Measurements from ENCODE around the gene C1orf141.

Gene C1orf141

GRCh38 chr1:67114162-67114561 is 20.6 kb downstream of the C1orf141 start:
- Histone ChIP-seq H3K9ac (ENCODE audit: low read length) (no peak overlapping the region), H3K36me3 (ENCODE audit: control insufficient read depth in 1 of 2, insufficient read depth in 2 of 2, low read length in 2 of 2) (no peaks in the 10 kb centered on the region), H3K9me3 (ENCODE audit: insufficient read depth, low read depth, low read length) (no peaks in the 10 kb centered on the region), H3K79me1 (ENCODE audit: low read length) (no peaks in the 10 kb centered on the region), H3K79me2 (ENCODE audit: control insufficient read depth, insufficient read depth, low read length, poor library complexity) (no peaks in the 10 kb centered on the region), H2BK5ac (ENCODE audit: low read depth, low read length, poor library complexity) (no peak overlapping the region), H2BK120ac (ENCODE audit: insufficient read depth, low read length, poor library complexity) (no peak overlapping the region), H2AK5ac (ENCODE audit: low read length) (no peak overlapping the region), H2BK12ac (ENCODE audit: low read length) (no peak overlapping the region), H3K4me2 (ENCODE audit: low read length) (no peak overlapping the region), H3K4me3 (ENCODE audit: low read depth, low read length) (no peak overlapping the region), H4K12ac (ENCODE audit: low read depth, low read length) (no peak overlapping the region), H3K23ac (ENCODE audit: low read length) (no peak overlapping the region), H2AFZ (ENCODE audit: insufficient read depth, low read length, poor library complexity) (no peak overlapping the region), H3K4ac (ENCODE audit: low read depth, low read length) (no peak overlapping the region), H3K27me3 (ENCODE audit: insufficient read depth, low read length) (no peaks in the 10 kb centered on the region), H4K8ac (ENCODE audit: low read depth, low read length) (no peak overlapping the region), H3K27ac (ENCODE audit: low read depth, low read length) (no peak overlapping the region), H3K18ac (ENCODE audit: low read length) (no peak overlapping the region), H4K91ac (ENCODE audit: low read depth, low read length) (no peak overlapping the region), H3K14ac (ENCODE audit: low read length) (no peak overlapping the region), H3K4me1 (ENCODE audit: control insufficient read depth in 1 of 2, insufficient read depth in 2 of 2, low read length in 2 of 2) (no peaks in the 10 kb centered on the region)
- WGBS (ENCODE audit: extremely low coverage, insufficient coverage, insufficient read length), result no CpG with 5 or more reads among the region's 2 CpGs
- DNase-seq, result no peak

DNA sequence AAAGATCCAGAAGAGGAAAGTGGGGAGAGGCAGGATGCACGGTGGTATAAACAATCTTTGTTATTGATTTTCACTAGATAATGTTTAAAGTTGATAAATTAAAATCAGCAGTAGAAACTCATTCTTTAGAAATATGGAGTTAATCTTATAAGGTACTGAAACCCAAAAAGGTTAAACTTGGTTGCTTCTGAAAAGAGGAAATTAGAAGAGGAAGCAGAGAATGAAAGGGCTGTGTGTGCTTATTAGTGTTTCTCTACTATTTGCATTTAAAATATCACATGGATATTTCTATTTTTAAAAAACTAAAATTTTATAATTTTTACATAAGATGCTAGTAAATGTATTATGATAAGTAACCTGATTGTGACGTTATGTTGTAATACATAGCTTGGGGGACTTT is 24.4 kb downstream of the C1orf141 start:
- no peak overlapping the region for H3K23ac ChIP-seq (ENCODE audit: low read length)
- H3K9ac ChIP-seq (ENCODE audit: low read length), result no peak overlapping the region
- H4K8ac ChIP-seq (ENCODE audit: low read depth, low read length), result no peak overlapping the region
- H4K91ac ChIP-seq (ENCODE audit: low read depth, low read length), result no peak overlapping the region
- H3K27me3 ChIP-seq (ENCODE audit: insufficient read depth, low read length), result no peaks in the 10 kb centered on the region
- no peak overlapping the region for H3K4me3 ChIP-seq (ENCODE audit: low read depth, low read length)
- H2BK120ac ChIP-seq (ENCODE audit: insufficient read depth, low read length, poor library complexity), result no peak overlapping the region
- no peak overlapping the region for H3K18ac ChIP-seq (ENCODE audit: low read length)
- no peaks in the 10 kb centered on the region for H3K9me3 ChIP-seq (ENCODE audit: insufficient read depth, low read depth, low read length)
- H3K4ac ChIP-seq (ENCODE audit: low read depth, low read length), result no peak overlapping the region
- no peak overlapping the region for H4K12ac ChIP-seq (ENCODE audit: low read depth, low read length)
- no peak overlapping the region for H2AFZ ChIP-seq (ENCODE audit: insufficient read depth, low read length, poor library complexity)
- no peaks in the 10 kb centered on the region for H3K4me1 ChIP-seq (ENCODE audit: control insufficient read depth in 1 of 2, insufficient read depth in 2 of 2, low read length in 2 of 2)
- DNase-seq, result no peak
- H2AK5ac ChIP-seq (ENCODE audit: low read length), result no peak overlapping the region
- H2BK12ac ChIP-seq (ENCODE audit: low read length), result no peak overlapping the region
- H3K27ac ChIP-seq (ENCODE audit: low read depth, low read length), result no peak overlapping the region
- no peak overlapping the region for H3K4me2 ChIP-seq (ENCODE audit: low read length)
- H3K79me2 ChIP-seq (ENCODE audit: control insufficient read depth, insufficient read depth, low read length, poor library complexity), result no peaks in the 10 kb centered on the region
- H3K36me3 ChIP-seq (ENCODE audit: control insufficient read depth in 1 of 2, insufficient read depth in 2 of 2, low read length in 2 of 2), result no peaks in the 10 kb centered on the region
- WGBS (ENCODE audit: extremely low coverage, insufficient coverage, insufficient read length), result no CpG with 5 or more reads among the region's 2 CpGs
- no peak overlapping the region for H3K14ac ChIP-seq (ENCODE audit: low read length)
- H3K79me1 ChIP-seq (ENCODE audit: low read length), result no peaks in the 10 kb centered on the region
- no peak overlapping the region for H2BK5ac ChIP-seq (ENCODE audit: low read depth, low read length, poor library complexity)

- Histone ChIP-seq H2AFZ (ENCODE audit: insufficient read depth, low read length, poor library complexity) (no peak overlapping the region), H3K36me3 (ENCODE audit: control insufficient read depth in 1 of 2, insufficient read depth in 2 of 2, low read length in 2 of 2) (no peaks in the 10 kb centered on the region), H3K79me2 (ENCODE audit: control insufficient read depth, insufficient read depth, low read length, poor library complexity) (no peaks in the 10 kb centered on the region), H3K9me3 (ENCODE audit: insufficient read depth, low read depth, low read length) (no peaks in the 10 kb centered on the region), H3K27ac (ENCODE audit: low read depth, low read length) (no peak overlapping the region), H3K4ac (ENCODE audit: low read depth, low read length) (no peak overlapping the region), H3K23ac (ENCODE audit: low read length) (no peak overlapping the region), H3K79me1 (ENCODE audit: low read length) (no peaks in the 10 kb centered on the region), H3K14ac (ENCODE audit: low read length) (no peak overlapping the region), H2AK5ac (ENCODE audit: low read length) (no peak overlapping the region), H3K4me1 (ENCODE audit: control insufficient read depth in 1 of 2, insufficient read depth in 2 of 2, low read length in 2 of 2) (no peaks in the 10 kb centered on the region), H3K9ac (ENCODE audit: low read length) (no peak overlapping the region), H2BK120ac (ENCODE audit: insufficient read depth, low read length, poor library complexity) (no peak overlapping the region), H3K4me3 (ENCODE audit: low read depth, low read length) (no peak overlapping the region), H4K91ac (ENCODE audit: low read depth, low read length) (no peak overlapping the region), H3K27me3 (ENCODE audit: insufficient read depth, low read length) (no peaks in the 10 kb centered on the region), H2BK12ac (ENCODE audit: low read length) (no peak overlapping the region), H3K18ac (ENCODE audit: low read length) (no peak overlapping the region), H3K4me2 (ENCODE audit: low read length) (no peak overlapping the region), H4K12ac (ENCODE audit: low read depth, low read length) (no peak overlapping the region), H2BK5ac (ENCODE audit: low read depth, low read length, poor library complexity) (no peak overlapping the region), H4K8ac (ENCODE audit: low read depth, low read length) (no peak overlapping the region)
- no CpG with 5 or more reads among the region's 2 CpGs for WGBS (ENCODE audit: extremely low coverage, insufficient coverage, insufficient read length)
- no peak for DNase-seq
Measured at GRCh38 chr1:67105508-67105907, 29.3 kb downstream of the C1orf141 start.

- Histone ChIP-seq H4K8ac (ENCODE audit: low read depth, low read length) (no peak overlapping the region), H4K91ac (ENCODE audit: low read depth, low read length) (no peak overlapping the region), H3K27me3 (ENCODE audit: insufficient read depth, low read length) (no peaks in the 10 kb centered on the region), H3K4me3 (ENCODE audit: low read depth, low read length) (no peak overlapping the region), H3K27ac (ENCODE audit: low read depth, low read length) (no peak overlapping the region), H3K14ac (ENCODE audit: low read length) (no peak overlapping the region), H3K4me1 (ENCODE audit: control insufficient read depth in 1 of 2, insufficient read depth in 2 of 2, low read length in 2 of 2) (no peaks in the 10 kb centered on the region), H2BK120ac (ENCODE audit: insufficient read depth, low read length, poor library complexity) (no peak overlapping the region), H3K18ac (ENCODE audit: low read length) (no peak overlapping the region), H3K9me3 (ENCODE audit: insufficient read depth, low read depth, low read length) (no peaks in the 10 kb centered on the region), H3K9ac (ENCODE audit: low read length) (no peak overlapping the region), H3K79me1 (ENCODE audit: low read length) (no peaks in the 10 kb centered on the region), H2BK5ac (ENCODE audit: low read depth, low read length, poor library complexity) (no peak overlapping the region), H2AK5ac (ENCODE audit: low read length) (no peak overlapping the region), H3K23ac (ENCODE audit: low read length) (no peak overlapping the region), H4K12ac (ENCODE audit: low read depth, low read length) (no peak overlapping the region), H3K36me3 (ENCODE audit: control insufficient read depth in 1 of 2, insufficient read depth in 2 of 2, low read length in 2 of 2) (no peaks in the 10 kb centered on the region), H3K4ac (ENCODE audit: low read depth, low read length) (no peak overlapping the region), H2AFZ (ENCODE audit: insufficient read depth, low read length, poor library complexity) (no peak overlapping the region), H3K4me2 (ENCODE audit: low read length) (no peak overlapping the region), H3K79me2 (ENCODE audit: control insufficient read depth, insufficient read depth, low read length, poor library complexity) (no peaks in the 10 kb centered on the region), H2BK12ac (ENCODE audit: low read length) (no peak overlapping the region)
- no CpG with 5 or more reads among the region's 1 CpG for WGBS (ENCODE audit: extremely low coverage, insufficient coverage, insufficient read length)
- no peak for DNase-seq
Measured at GRCh38 chr1:67103548-67103947, 31.2 kb downstream of the C1orf141 start.

Measured in trophoblast cell (in vitro differentiated cells and primary cell).